ENCODE measurements around the gene ARF1.

DNA sequence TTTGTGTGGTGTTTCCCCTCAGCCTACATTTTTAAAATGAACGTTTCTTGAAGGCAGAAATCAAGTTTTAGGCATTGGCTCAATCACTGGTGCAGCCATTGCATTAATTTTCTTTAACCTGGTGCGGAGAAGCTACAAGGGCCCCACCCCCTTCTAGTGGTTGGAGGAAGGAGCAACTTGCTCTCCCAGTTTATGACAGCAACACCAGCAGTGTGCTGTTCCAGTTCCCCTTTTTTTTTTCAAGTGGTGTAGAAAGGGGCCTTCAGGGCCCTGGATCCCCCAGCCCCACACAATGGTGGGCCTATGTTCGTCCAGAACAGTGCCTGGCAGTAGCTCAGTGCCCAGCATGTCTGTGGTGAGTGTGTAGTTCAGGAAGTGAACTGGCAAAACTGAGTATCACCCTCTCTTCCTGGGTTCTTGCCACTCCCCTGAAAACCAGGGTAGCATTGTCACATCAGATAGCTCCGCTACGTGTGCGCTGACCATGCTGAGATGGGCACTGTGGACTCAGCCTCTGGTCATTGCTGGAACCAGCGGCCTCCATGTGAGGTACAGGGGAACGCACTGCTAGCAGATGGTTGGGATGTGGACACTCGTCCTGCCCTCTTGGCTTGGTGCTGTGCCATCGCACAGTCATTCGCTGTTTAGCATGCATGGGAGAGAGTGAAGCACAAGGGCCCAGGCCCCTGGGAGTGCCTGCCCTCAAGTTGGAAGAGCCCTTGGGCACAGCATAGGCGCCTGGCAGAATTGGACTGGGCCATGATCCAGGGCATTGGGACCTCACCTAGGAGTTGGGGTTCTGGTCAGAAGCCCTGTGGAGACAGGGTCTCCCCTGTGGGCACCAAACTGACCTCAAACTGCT is 7.2 kb downstream of the ARF1 start:
- TF ChIP-seq POLR2A (IDR thresholded peaks at IDR 0.05) (no peak), POLR2AphosphoS5 (IDR thresholded peaks at IDR 0.05) (no peak), EP300 (IDR thresholded peaks at IDR 0.05) (no peak)
- TF ChIP-seq, protein P1, sequence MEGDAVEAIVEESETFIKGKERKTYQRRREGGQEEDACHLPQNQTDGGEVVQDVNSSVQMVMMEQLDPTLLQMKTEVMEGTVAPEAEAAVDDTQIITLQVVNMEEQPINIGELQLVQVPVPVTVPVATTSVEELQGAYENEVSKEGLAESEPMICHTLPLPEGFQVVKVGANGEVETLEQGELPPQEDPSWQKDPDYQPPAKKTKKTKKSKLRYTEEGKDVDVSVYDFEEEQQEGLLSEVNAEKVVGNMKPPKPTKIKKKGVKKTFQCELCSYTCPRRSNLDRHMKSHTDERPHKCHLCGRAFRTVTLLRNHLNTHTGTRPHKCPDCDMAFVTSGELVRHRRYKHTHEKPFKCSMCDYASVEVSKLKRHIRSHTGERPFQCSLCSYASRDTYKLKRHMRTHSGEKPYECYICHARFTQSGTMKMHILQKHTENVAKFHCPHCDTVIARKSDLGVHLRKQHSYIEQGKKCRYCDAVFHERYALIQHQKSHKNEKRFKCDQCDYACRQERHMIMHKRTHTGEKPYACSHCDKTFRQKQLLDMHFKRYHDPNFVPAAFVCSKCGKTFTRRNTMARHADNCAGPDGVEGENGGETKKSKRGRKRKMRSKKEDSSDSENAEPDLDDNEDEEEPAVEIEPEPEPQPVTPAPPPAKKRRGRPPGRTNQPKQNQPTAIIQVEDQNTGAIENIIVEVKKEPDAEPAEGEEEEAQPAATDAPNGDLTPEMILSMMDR (IDR thresholded peaks at IDR 0.05), result no peak

All from suprapubic skin (tissue), 4 donors.